Measurements from ENCODE around the gene AWAT1. TPM values are rescaled to one million over a fixed set of nuclear protein-coding genes. Genes with fewer than 3 reads are reported as not detected.
"Not testable (repeated sequence)": the region's sequence is repeated elsewhere in the genome, so short reads cannot be mapped to it uniquely, and the experiment has no call there.

AWAT1 gene
- total RNA-seq, 1 donor: not detected

GRCh38 chrX:70260104-70260503 lies 25.6 kb downstream of the AWAT1 start, which contains the start of gene P2RY4:
Gene P2RY4 (minus strand): TSS chrX:70260204. CDS start chrX:70259624, 580 bp downstream.
- H3K4me1 ChIP-seq (ENCODE audit: insufficient read depth, low read length): no peaks in the 10 kb centered on the region
- H3K9me3 ChIP-seq (ENCODE audit: low read depth, low read length): no peaks in the 10 kb centered on the region
- no peaks in the 10 kb centered on the region for H3K36me3 ChIP-seq (ENCODE audit: insufficient read depth, low read length)
- no peak within 1 kb of the TSS for H2AFZ ChIP-seq (ENCODE audit: low read length)
- no peak within 1 kb of the TSS for H3K4me2 ChIP-seq (ENCODE audit: insufficient read depth, low read length)
- no peak within 1 kb of the TSS for H3K27ac ChIP-seq (ENCODE audit: low read depth, low read length)
- no peak within 1 kb of the TSS for H3K4me3 ChIP-seq (ENCODE audit: insufficient read depth, low read length)
- TF ChIP-seq CTCF (IDR thresholded peaks at IDR 0.05; ENCODE audit: extremely low read depth, low read depth, low read length): no peak
- no peaks in the 10 kb centered on the region for H4K20me1 ChIP-seq (ENCODE audit: insufficient read depth, low read length)
- no peaks in the 10 kb centered on the region for H3K27me3 ChIP-seq (ENCODE audit: insufficient read depth, low read length)
- H3K79me2 ChIP-seq (ENCODE audit: insufficient read depth, low read length): no peaks in the 10 kb centered on the region
- no peak for DNase-seq (ENCODE audit: insufficient read length, low spot score, missing footprints)

GRCh38 chrX:70262952-70263567 lies 28.6 kb downstream of the AWAT1 start:
- H3K4me1 ChIP-seq (ENCODE audit: insufficient read depth, low read length): no peaks in the 10 kb centered on the region
- H3K4me2 ChIP-seq (ENCODE audit: insufficient read depth, low read length): no peak overlapping the region
- peaks cover 4% of the 10 kb centered on the region for H3K27me3 ChIP-seq (ENCODE audit: insufficient read depth, low read length)
- H2AFZ ChIP-seq (ENCODE audit: low read length): no peak overlapping the region
- H3K36me3 ChIP-seq (ENCODE audit: insufficient read depth, low read length): no peaks in the 10 kb centered on the region
- no peak overlapping the region for H3K4me3 ChIP-seq (ENCODE audit: insufficient read depth, low read length)
- no peaks in the 10 kb centered on the region for H3K79me2 ChIP-seq (ENCODE audit: insufficient read depth, low read length)
- H3K9me3 ChIP-seq (ENCODE audit: low read depth, low read length): no peaks in the 10 kb centered on the region
- TF ChIP-seq CTCF (IDR thresholded peaks at IDR 0.05; ENCODE audit: extremely low read depth, low read depth, low read length): peak; percentile 57
- no peaks in the 10 kb centered on the region for H4K20me1 ChIP-seq (ENCODE audit: insufficient read depth, low read length)
- H3K27ac ChIP-seq (ENCODE audit: low read depth, low read length): no peak overlapping the region
- no peak for DNase-seq (ENCODE audit: insufficient read length, low spot score, missing footprints)

GRCh38 chrX:70264784-70265183 lies 30.3 kb downstream of the AWAT1 start:
- Histone ChIP-seq H3K4me2 (ENCODE audit: insufficient read depth, low read length) (no peak overlapping the region), H3K4me1 (ENCODE audit: insufficient read depth, low read length) (no peaks in the 10 kb centered on the region), H3K27ac (ENCODE audit: low read depth, low read length) (no peak overlapping the region), H3K4me3 (ENCODE audit: insufficient read depth, low read length) (no peak overlapping the region), H4K20me1 (ENCODE audit: insufficient read depth, low read length) (no peaks in the 10 kb centered on the region), H3K36me3 (ENCODE audit: insufficient read depth, low read length) (no peaks in the 10 kb centered on the region), H3K27me3 (ENCODE audit: insufficient read depth, low read length) (peaks cover 4% of the 10 kb centered on the region), H3K9me3 (ENCODE audit: low read depth, low read length) (no peaks in the 10 kb centered on the region), H3K79me2 (ENCODE audit: insufficient read depth, low read length) (no peaks in the 10 kb centered on the region), H2AFZ (ENCODE audit: low read length) (no peak overlapping the region)
- TF ChIP-seq CTCF (IDR thresholded peaks at IDR 0.05; ENCODE audit: extremely low read depth, low read depth, low read length): no peak
- no peak for DNase-seq (ENCODE audit: insufficient read length, low spot score, missing footprints)

GRCh38 chrX:70268034-70268433 lies 33.6 kb downstream of the AWAT1 start, which contains the start of gene ARR3:
Gene ARR3 (plus strand): TSS chrX:70268334. CDS start chrX:70269386, 1,052 bp downstream.
- Histone ChIP-seq H3K27me3 (ENCODE audit: insufficient read depth, low read length) (peaks cover 4% of the 10 kb centered on the region), H2AFZ (ENCODE audit: low read length) (no peak within 1 kb of the TSS), H3K4me1 (ENCODE audit: insufficient read depth, low read length) (no peaks in the 10 kb centered on the region), H3K27ac (ENCODE audit: low read depth, low read length) (no peak within 1 kb of the TSS), H4K20me1 (ENCODE audit: insufficient read depth, low read length) (no peaks in the 10 kb centered on the region), H3K36me3 (ENCODE audit: insufficient read depth, low read length) (no peaks in the 10 kb centered on the region), H3K4me2 (ENCODE audit: insufficient read depth, low read length) (no peak within 1 kb of the TSS), H3K4me3 (ENCODE audit: insufficient read depth, low read length) (no peak within 1 kb of the TSS), H3K79me2 (ENCODE audit: insufficient read depth, low read length) (no peaks in the 10 kb centered on the region), H3K9me3 (ENCODE audit: low read depth, low read length) (no peaks in the 10 kb centered on the region)
- no peak for TF ChIP-seq CTCF (IDR thresholded peaks at IDR 0.05; ENCODE audit: extremely low read depth, low read depth, low read length)
- DNase-seq (ENCODE audit: insufficient read length, low spot score, missing footprints): no peak

GRCh38 chrX:70274029-70274428 lies 39.6 kb downstream of the AWAT1 start:
- not testable (repeated sequence) for DNase-seq (ENCODE audit: insufficient read length, low spot score, missing footprints); H4K20me1 ChIP-seq (ENCODE audit: insufficient read depth, low read length); H3K36me3 ChIP-seq (ENCODE audit: insufficient read depth, low read length); H3K4me1 ChIP-seq (ENCODE audit: insufficient read depth, low read length); H3K27me3 ChIP-seq (ENCODE audit: insufficient read depth, low read length); H3K4me3 ChIP-seq (ENCODE audit: insufficient read depth, low read length); H3K4me2 ChIP-seq (ENCODE audit: insufficient read depth, low read length); H3K9me3 ChIP-seq (ENCODE audit: low read depth, low read length); H3K27ac ChIP-seq (ENCODE audit: low read depth, low read length); H3K79me2 ChIP-seq (ENCODE audit: insufficient read depth, low read length); H2AFZ ChIP-seq (ENCODE audit: low read length)

Measured in osteoblast (primary cell).